Kasumi-1 (cell line): ENCODE data around the gene PCCA.
"Not testable (repeated sequence)": the region's sequence is repeated elsewhere in the genome, so short reads cannot be mapped to it uniquely, and the experiment has no call there.

Source experiments
- DNase-seq, 2 experiments: peaks; one replicate each; lab custom pipeline; 2025; lab: John Stamatoyannopoulos, UW

The PCCA gene

DNA sequence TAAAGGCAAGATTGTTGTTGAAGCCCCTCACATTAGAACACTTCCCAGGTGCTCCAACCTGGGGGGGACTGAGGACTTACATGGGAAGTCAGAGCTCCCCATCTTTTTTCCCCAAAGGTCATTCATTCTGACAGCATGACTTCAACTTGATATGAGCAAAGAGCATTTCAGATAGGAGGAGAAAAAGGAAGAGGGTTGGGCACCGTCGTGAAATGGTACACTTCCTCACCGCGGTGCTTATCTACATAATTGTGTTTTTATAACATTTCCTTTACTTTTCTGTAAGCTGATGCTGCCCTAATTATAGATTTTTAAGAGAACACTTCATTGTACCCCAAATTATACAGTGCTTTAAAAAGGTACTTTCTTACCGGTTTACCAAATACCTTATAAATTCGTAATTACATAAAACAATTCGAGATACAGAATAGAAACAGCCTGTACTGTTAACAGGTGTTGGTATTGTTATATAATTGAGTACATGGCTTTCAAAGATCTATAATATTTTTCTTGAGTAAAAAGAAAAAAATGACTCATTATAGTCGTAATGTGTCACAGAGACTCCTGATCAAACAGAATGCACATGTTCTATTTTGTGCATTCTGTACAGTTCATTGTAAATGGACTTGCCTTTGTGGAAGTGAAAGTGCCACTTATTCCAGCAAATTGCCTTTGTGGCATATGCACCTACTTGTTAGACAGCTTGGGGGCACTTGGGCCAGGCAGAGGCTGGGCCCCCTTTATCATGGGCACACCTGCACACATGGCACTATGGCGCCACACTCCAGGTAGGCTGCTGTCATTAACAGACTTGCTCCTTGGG lies 417.9 kb downstream of the PCCA start:
- DNase-seq = no peak

DNA sequence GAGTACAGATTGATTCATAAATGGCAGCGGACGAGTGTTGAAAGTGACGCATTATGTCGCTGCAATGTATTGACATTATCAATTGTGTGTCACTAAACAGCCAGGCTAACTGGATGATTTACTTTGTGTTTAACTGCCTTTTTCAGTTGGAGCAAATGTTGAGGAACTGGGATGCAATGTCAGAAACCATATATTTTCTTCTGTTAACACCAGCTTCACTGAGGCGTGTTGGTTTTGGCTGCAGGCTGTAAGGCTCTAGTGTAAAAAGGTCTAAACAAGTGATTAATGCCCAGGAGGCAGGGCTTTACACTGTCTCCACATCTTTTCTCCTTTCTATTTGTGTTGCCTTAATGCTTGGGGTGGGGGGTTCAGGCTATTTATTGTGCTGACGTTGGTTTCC lies 419.6 kb downstream of the PCCA start:
- no peak for DNase-seq

DNA sequence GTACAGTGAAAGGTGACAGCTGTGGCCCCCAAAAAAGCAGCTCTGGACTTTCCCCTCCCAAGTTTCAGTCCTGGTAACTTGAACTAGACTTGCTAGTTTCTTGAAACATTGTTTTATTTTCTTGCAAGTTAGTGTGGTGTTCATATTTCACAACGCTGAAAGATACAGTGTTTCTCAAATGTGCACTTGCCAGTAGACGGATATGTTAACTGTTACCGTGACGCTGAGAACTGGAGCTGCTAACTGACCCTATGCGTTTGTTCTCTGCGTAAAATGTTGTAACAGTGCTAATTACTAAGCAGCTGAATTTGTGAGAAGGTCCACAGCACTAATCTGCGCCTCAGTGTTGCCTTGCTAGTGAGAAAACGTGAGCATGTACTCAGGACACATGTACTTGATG lies 420.1 kb downstream of the PCCA start:
- DNase-seq = no peak

DNA sequence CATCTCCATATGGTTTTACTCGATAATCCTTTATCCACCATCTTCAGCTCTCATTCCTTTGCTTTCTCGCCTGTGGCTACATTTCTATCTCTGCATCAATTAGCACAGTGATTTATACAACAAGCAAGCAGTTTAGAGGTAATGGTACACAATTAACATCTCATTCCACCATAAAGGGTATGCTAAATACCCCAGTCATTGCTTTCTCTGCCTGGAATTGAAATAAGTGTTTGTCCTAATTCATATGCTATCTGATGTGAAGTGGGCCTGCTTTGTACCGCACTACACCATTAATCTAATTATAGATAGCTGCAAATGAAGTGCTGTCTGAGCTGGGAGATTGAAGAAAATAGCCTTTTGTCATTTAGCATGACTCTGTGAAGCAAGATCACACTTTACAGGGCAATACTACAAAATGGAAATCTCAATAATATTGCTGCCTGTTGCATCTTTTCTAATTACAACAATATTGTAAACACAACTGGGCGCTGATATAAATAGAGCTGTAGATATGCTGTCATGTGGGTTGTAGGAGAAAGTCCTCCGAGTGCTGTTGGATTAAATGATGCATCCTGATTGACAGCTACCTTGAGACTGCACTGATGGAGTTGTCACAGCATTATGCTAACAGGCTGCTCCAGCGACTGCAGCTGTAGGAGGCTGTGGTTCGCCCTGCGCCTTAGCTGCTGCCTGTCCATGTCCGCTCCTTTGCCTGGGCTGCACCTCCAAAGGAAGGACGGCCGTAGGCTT lies 421.5 kb downstream of the PCCA start:
- no peak for DNase-seq

DNA sequence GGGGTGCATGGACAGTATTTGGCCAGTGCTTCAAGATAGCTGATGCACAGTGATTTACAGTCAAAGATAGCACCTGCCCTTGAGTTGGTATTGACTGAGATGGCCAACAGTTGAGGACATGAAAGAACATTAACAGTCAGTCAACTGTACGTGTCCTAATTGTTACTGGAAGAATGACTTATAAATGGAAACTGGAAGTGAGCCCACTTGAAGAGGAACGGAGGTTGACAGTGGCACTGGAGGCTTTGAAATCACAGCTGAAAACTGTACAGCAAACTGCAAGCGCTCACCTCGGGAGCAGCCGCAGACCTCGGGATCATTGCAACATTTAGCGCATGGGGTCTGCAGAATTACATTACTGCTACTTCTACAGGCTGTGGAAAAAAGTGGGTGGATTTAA lies 422.6 kb downstream of the PCCA start:
- no peak for DNase-seq

DNA sequence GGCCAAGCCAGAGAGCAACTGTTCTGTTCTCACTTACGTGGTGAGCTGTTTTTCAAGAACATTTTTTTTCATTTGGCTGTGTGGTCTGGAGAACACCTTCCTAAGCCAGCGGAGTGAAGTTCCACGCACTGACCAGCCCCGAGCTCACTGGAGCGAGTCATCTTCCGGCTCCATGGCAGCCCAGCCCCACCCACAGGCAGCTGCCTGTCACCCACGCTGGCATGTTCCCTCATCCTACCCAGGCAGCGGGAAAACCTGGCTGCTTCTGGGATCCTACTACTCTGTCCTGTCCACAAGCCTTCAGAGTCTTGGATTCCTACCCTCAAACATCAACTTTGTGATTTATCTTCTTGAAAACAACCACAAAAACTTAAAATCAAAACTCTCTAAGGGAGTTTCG lies 423.5 kb downstream of the PCCA start:
- DNase-seq = no peak

DNA sequence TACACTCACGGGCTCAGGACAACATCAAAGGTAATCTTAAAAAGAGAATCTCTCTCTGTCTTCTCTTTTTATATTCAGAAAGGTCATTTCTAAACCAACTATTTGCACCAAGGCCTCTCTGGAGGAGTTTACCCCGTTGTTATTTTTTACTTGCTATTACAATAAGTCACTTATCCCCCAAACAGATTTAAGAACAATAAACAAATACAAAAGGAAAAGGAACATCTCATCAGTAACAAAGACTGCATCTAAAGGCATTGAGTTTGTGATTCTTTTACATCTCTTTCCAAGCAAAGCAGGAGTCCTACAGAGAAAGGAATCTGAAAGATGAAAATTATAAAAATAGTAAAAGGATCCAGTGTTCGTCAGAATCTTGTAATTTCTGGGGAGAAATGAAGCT lies 424.3 kb downstream of the PCCA start:
- DNase-seq = no peak

DNA sequence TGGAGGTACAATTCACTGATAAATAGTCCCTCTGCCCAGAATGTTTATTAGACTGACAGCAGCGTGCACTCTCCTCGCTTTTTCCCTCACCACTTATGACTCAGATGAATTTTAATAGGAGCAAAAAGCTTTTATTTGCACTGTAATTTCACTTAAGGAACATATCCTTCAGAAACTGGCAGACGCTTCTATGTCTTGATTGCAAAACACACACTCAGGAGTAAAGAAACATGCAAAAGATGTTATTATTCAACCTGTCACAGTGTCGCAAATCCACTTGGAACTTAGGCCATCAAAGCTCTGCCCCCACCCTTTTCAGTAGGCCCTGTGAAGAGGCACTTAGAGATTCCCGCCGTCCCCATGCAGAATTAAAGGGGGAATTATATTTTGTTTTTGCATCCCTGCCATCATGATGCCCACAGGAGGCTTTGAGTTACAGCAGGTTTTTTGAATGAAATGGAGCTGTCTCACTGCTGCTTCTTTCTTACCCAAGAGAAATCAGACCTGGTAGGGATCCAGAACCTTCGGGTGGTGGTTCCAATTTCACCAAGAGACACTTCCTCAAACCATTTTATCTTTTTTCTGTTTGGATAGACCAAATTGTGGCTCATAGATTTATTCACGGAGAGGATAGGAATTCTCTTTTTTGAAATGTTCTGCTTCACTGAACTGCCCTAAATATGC lies 425.2 kb downstream of the PCCA start:
- DNase-seq = no peak

DNA sequence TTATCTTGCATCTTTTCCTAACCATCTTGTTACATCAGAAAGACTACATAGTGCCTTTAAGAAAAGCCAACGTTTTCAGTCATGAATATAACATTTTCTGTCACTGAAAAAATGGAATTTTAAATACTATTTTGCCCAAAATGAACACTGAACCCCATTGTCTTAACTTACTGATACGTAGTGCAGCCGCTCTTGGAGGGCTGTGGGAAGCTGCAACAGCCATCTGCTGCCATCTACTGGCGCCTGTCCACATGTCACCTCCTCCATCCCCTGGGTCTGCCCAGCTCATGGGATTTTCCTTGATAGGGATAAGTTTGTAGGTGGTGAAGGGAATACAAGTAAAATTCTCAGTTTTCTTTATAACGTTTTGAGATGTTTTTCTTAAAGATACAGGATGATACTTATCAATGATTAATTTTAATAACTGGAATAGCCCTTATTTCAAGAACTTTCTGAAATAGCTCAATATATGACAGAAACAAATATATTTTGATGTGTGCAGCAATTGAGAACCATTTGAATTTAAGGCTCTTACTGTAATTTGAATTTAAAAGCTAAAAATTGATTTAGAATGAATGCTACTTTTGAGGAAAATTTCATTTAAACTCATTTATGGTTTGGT lies 426.0 kb downstream of the PCCA start:
- DNase-seq = peak; percentile 72 to 84

DNA sequence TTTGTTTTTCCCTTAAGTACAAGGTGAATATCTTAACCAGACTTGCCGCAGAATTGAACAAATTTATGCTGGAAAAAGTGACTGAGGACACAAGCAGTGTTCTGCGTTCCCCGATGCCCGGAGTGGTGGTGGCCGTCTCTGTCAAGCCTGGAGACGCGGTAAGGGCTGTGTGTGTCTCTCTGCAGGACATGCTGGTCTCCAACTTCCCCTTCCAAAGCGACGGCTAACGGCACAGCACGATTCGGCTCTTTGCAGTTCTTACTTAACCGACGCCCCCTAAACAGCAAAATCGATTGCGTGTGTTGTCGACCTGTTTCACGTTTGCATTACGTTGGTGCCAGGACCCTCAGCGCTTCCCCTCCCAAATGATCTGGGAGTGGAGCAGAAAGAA lies 426.5 kb downstream of the PCCA start:
- peak; percentile 54 to 60 for DNase-seq

DNA sequence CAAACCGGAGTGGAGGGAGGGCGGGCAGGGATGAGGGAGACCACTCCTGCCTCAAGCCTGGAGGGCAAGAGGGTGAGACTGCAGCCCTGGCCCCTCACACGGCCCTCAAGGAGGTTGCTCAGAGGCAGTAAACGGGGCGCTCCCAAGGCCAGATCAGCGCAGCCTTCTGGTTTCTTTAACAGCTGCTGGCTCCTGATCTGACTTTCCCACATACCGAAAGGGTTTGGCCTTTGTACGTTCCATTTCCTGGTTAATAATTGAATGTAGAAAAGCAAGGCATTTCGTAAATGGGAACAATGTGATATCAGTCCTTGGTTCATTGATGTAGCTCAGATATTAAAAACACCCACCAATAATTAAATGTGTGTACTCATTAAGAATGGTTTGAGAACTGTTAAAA lies 428.2 kb downstream of the PCCA start:
- no peak for DNase-seq

DNA sequence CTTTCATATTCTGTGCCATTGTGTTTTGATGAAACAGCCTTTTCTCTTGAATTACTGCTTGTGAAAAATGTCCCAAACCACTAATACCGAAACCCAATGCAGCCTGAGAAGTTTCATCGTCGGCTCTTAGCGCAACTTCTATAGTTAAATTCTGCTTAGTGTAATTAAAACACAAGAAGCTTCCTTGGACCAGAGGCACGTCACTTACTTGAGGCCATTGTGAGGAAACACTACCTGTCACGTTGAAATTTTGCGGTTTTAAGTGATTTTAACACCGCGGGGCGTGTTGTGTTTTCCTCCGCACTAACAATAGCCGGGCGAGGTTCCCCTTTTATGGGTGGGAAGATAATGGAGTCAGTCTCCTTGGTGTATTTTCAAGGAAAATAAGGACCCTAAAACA lies 428.8 kb downstream of the PCCA start:
- DNase-seq = no peak

DNA sequence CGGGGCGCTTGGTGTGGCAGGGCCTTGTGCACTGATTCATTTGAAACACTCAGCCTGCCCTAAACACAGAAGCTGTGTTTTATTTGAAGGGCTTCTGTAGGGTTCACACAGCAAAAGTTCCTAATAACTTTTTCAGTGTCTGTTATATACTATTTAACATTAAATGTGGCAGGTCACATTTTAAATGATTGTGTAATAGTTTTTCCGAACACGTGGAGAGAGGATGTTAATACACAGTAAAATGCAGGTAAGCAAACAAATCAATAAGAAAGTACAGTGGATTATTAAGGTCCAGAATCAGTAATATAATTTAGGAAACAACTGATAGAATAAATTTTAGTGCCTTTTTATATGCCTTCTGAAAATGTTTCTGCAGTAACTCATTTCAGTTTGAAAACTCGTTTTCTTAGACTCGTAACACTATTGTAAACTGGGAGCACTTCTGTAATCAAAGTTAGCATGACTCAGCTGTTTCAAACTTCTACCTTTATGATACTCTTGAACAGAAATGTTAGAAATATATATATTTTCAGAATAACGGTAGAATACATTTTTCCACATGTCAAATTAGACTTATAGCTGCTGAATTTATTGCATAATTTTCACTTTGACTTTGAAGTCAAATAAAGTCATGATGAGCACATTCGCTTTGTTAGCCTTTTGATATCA lies 429.6 kb downstream of the PCCA start:
- DNase-seq = no peak

DNA sequence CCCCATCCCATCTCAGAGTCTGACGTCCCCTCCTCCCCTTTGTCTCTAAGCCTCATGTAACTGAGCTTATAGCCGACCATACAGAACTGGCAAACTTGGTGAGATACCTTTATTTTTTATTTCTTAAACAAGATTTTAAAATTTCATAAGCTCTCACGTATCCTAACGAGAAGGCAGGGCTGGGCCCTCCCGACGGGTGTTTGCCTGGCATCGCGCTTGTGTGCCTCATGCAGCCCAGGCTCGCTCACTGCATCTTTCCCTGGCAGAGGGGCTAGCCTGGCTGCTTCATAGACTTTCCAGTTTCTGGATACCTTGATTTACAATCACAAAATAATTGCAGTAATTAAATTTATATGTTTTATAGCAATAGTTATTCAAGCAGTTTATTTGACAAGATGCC lies 430.7 kb downstream of the PCCA start:
- DNase-seq = no peak

DNA sequence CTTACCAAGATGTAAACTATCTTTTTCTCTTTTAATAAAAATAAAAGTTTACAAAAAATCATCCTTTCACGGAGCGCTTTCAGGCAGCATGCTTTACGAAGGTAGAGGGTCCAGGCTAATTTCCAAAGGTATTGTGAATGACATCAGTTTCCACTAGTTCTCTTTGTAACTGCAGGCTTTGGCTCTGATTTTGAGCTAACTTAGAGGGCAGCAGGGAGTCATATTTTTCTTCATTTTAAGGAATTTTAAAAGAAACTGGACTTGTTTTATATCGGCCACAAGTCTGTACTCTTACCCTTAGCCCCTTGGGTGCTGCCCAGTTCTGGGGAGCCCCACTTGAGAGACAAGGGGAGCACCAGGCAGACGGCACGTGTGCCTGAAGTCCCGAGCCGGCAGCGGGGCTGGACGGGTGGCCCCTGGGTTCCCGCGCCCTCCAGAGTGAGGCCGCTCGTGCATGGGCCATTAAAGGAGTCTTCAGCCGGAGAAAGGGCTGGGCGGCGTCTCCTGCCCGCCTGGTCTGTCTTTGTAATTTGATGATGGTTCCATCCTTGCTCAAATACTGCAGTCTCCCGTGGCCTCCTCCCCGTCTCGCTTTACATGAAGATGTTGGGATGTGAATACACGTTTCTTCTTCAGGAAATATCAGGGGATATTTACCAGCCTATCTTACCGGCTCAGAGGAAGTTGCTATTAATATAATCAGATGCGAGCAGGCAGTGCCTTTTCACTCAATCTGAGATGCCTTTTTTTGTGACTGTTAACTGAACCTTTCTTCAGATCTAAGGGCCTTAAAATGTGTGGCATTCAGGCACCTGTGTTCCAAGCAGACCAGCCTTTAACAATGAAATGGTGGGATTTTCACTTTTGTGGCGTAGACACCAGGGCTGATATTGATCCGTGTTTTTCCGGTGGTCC lies 432.3 kb downstream of the PCCA start:
- DNase-seq = no peak

DNA sequence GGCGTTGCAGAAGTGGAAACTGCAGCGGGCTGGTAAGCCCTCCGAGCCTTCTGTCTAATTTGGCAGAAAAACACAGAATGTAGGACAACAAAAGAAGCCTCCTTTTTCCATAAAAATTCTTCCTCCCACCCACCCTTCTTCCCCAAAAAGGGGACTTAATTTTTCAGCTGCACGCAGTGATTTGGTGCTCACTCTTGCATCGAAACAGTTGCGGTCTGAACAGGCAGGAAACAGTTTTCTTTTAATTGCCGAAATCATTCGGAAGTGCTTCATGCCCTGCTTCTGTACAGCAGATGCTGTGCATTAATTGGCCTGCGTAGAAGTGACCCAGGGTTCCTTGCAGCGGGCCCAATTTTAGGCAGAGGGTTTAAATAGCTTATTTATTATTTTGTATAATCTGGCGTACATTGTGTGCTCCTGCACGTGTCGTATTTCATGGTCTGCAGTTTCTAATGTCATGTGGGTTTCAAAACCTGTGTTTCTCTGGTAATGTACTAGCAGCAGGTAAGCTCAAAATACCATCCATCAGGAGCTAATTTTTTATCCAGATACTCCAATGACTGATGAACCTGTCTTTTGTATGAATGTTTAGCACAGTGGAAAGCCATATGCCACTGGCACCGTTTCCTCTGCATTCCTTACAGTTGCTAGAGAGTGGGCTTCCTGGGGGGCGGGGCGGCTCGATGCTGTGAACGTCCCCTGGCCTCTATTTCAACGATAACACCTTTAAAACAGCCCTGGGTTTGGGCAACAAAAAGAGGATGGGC lies 433.1 kb downstream of the PCCA start:
- peak; percentile 31 to 32 for DNase-seq

DNA sequence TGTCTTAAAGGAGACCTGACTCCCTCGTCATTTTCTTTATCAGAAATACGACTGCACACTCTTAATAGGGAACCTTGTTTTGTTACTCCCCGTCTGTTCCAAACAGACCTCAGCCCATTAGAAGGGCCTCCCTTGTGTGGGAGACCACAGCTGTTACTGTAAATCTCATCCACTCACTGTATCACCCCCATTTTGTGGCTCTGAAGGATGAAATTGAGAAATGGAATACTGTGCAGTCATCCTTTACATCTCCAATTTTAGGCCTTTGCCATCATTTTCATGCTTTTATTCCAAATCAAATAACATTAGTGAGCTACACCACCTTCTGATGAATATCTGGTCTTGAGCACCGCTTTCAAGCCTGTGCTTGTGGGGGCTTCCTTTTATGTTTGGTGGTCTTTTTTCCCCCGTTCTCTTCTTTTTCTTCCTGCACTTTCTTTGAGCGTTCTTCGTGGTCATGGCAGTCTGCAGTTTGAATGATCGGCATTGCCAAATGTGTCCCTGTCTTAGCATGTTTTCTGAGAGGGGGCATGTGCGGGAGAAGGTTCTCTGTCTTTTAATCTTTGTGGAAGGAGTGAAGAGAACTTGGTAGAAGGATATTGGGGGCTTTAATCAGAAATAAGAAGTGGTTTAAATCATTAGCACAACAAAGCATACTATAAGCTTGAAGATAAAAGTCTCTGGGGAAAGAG lies 433.9 kb downstream of the PCCA start:
- no peak for DNase-seq

DNA sequence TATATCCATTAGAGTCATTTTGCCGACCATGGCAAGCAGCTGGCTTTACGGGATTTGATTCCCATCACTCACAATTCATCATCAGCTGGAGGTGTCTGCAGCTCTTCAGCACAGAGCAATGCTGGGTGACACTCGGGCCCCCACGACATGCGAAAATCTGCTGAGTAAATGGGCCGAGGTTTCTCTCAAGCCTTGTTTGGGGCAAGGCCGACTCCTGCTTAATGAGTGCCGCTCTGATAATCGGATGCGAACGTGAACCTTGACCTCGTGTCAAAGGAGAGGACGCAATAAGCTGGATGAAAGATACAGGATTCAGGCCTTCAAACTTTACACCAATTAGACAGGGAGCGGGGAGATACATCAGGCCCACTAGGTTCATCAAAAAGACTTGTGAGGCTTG lies 434.5 kb downstream of the PCCA start:
- DNase-seq = no peak

DNA sequence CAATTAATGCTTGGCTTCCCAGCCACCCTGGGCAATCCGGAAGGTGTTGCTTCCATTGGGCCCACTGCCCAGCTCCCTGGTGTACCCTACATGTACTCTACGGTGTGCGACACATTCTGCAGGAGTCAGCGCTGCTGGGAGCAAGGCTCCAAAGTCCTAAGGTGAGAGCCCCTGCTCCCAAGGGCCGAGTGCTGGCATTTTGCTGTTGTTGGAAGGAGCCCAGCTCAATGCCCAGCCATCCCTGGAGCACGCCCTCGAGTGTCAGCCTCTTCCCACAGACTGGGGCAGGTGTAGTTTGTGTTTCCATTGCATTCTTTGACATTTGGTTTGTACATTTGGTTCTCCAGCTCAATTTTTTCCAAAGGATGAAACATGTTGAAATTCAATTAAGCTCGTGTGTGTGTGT lies 435.1 kb downstream of the PCCA start:
- DNase-seq = no peak

DNA sequence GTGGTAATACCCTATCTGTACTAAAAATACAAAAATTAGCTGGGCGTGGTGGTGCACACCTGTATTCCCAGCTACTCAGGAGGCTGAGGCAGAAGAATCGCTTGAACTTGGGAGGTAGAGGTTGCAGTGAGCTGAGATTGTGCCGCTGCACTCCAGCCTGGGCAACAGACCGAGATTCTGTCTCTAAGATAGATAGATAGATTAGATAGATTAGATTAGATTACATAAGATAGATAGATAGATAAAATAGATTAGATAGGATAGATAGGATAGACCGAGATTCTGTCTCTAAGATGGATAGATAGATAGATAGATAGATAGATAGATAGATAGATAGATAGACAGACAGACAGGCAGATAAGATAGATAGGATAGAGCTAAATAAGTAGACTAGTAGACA lies 435.8 kb downstream of the PCCA start:
- not testable (repeated sequence) for DNase-seq
